Right ventricle myocardium inferior (tissue), 1 donor: Measurements from ENCODE around the gene STK32B. TPM values are rescaled to one million over a fixed set of nuclear protein-coding genes. Genes with fewer than 3 reads are reported as not detected.
"Not testable (repeated sequence)": the region's sequence is repeated elsewhere in the genome, so short reads cannot be mapped to it uniquely, and the experiment has no call there.

Experiments
- ATAC-seq: fragments of 200-7000 bp; cut with Tn5 transposase; one replicate; pipeline ENCODE4 v1.9.1; 2020; ENCODE audit warnings: mild to moderate bottlenecking, moderate library complexity
- DNase-seq: peaks from one replicate; pipeline ENCODE4 v3.0.0; 2021; ENCODE audit errors: missing footprints
- intact Hi-C: fragments of 100-400 bp; cut with DNase I; formaldehyde crosslinking; loops from one replicate; pipeline ENCODE4 v1.11.0; 2022
- total RNA-seq: library from RNA; stranded (reverse); fragmentation: NEBNext Ultra II Directional; extraction: Animal tissue kit (Norgen Biotek cat#: 25700); gene quantifications from one replicate; pipeline ENCODE4 v1.2.1, GENCODE V29; 2021
- donor health status: DM: no; HTN: yes; CAD: no; lungs with severe emphysema.

Gene STK32B
- total RNA-seq, 1 donor from 2014 or later, result 0.89 TPM

GRCh38 chr4:5266991-5267390 is 215.7 kb downstream of the STK32B start:
- intact Hi-C loops, result no loop called here
- DNase-seq (no peak), ATAC-seq (no peak)

GRCh38 chr4:5267408-5267807 is 216.1 kb downstream of the STK32B start:
- DNase-seq, result no peak
- ATAC-seq, result no peak
- intact Hi-C loops, result no loop called here

DNA sequence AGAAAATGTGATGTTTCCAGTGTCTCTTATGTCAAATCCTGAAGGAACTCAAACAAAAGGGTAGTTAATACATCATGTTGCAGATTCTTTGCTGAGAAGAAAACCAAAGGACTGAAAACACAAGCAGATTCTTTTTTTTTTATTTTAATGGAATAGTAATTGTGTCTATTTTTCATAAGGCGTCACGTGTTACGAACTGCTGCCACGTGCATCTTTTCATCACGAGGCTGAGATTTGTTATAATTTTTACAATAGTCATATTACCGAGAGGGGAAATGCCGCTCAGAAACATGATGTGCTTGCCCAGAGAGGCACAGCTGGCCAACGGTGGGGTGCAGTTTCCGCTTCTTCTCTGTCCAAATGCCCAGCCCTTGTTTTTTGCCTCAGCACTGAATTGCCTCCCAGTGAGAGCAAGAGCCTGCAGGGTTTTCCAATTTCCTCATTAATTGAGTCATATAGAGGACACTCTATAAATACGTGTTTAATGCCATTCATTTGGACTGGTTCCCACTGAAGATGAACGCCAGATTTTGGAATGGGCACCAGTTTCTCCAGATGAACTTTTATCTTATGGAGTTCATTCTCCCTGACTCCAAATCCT is 225.3 kb downstream of the STK32B start:
- no peak for ATAC-seq
- intact Hi-C loops, result no loop called here
- DNase-seq, result no peak

- ATAC-seq, result no peak
- DNase-seq, result no peak
- intact Hi-C loops, result no loop called here
Measured at GRCh38 chr4:5277079-5277478, 225.8 kb downstream of the STK32B start.

DNA sequence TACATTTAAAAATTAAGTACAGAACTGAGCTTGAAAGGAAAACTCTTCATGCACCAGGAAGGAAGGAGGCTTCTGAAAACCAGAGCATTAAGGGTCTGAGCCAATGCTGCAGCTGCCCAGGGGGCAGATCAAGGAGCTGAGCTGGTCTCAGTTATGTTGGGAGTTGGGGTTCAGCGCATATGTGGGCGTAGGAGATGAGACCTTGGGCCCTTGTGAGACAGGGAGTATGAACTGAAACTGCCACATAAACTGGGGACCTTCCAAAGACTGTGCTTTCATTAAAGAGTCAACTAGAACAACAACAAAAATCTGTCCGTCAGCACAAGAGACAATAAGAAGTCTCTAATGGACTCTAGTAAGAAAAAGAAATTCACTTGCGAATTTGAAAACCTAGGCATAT is 226.9 kb downstream of the STK32B start:
- no peak for ATAC-seq
- no peak for DNase-seq
- intact Hi-C loops, result no loop called here

GRCh38 chr4:5280069-5280468 is 228.8 kb downstream of the STK32B start:
- DNase-seq, intact Hi-C loops, ATAC-seq: not testable (repeated sequence)

GRCh38 chr4:5280828-5281227 is 229.5 kb downstream of the STK32B start:
- ATAC-seq (no peak), DNase-seq (no peak)
- intact Hi-C loops, result no loop called here

DNA sequence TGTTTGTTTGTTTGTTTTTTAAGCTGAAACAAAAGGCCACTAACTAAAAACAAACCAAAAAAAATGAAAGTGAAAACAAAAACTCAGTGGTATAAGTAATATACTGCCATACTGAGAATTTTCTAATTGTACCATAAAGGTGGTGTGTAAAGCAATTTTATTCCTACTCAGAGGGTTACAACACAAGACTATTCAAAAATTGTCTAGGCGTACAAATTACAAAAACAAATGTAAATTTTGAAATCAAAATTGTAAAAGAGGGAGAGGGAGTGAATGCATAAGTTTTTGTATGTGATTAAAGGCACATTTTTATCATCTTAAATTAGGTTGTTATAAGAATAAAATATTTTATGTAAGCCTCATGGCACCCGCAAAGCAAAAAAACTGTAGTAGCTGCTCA is 232.6 kb downstream of the STK32B start:
- ATAC-seq (no peak), DNase-seq (no peak)
- intact Hi-C loops, result no loop called here

GRCh38 chr4:5284517-5284916 is 233.2 kb downstream of the STK32B start:
- intact Hi-C loops, result no loop called here
- ATAC-seq (no peak), DNase-seq (no peak)

DNA sequence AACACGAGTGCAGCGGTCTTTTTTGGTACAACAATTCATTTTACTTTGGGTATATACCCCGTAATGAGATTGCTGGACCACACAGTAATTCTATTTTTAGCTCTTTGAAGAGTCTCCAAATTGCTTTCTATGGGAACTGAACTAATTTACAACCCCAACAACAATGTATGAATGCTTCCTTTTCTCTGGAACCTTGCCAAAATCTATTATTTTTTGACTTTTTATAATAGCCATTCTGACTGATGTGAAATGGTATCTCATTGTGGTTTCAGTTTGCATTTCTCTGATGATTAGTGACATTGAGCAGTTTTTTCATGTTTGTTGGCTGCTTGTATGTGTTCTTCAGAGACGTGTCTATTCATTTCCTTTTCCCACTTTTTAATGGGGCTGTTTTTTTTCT is 240.8 kb downstream of the STK32B start:
- ATAC-seq (no peak), DNase-seq (no peak)
- intact Hi-C loops, result no loop called here

DNA sequence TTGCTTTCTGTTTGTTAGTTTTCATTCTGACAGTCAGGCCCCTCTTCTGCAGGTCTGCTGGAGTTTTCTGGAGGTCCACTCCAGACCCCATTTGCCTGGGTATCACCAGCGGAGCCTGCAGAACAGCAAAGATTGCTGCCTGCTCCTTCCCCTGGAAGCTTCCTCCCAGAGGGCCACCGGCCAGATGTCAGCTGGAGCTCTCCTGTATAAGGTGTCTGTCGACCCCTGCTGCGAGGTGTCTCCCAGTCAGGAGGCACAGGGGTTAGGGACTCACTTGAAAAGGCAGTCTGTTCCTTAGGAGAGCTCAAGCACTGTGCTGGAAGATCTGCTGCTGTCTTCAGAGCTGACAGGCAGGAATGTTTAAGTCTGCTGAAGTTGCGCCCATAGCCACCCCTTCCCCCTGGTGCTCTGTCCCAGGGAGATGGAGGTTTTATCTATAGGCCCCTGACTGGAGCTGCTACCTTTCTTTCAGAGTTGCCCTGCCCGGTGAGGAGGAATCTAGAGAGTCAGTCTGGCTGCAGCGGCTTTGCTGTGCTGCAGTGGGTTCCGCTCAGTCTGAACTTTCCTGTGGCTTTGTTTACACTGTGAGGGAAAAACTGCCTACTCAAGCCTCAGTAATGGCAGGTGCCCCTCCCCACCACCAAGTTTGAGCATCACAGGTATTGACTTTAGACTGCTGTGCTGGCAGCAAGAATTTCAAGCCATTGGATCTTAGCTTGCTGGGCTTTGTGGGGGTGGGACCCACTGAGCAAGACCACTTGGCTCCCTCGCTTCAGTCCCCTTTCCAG is 246.9 kb downstream of the STK32B start:
- ATAC-seq, DNase-seq, intact Hi-C loops: not testable (repeated sequence)

DNA sequence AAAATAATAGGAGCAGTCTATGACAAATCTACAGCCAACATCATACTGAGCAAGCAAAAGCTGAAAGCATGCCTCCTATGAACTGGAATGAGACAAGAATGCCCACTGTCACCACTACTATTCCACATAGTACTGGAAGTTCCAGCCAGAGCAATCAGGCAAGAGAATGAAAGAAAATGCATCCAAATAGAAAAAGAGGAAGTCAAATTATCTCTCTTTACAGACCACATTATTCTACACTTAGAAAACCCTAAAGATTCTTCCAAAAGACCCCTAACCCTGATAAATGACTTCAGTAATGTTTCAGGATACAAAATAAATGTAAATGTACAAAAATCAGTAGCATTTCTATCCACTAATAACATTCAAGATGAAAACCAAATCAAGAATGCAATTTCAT is 249.0 kb downstream of the STK32B start:
- intact Hi-C loops, result no loop called here
- DNase-seq (no peak), ATAC-seq (no peak)

GRCh38 chr4:5307928-5308327 is 256.6 kb downstream of the STK32B start:
- intact Hi-C loops, result no loop called here
- no peak for ATAC-seq
- no peak for DNase-seq

- ATAC-seq (no peak), DNase-seq (no peak)
- intact Hi-C loops, result no loop called here
Measured at GRCh38 chr4:5322321-5322720, 271.0 kb downstream of the STK32B start.

DNA sequence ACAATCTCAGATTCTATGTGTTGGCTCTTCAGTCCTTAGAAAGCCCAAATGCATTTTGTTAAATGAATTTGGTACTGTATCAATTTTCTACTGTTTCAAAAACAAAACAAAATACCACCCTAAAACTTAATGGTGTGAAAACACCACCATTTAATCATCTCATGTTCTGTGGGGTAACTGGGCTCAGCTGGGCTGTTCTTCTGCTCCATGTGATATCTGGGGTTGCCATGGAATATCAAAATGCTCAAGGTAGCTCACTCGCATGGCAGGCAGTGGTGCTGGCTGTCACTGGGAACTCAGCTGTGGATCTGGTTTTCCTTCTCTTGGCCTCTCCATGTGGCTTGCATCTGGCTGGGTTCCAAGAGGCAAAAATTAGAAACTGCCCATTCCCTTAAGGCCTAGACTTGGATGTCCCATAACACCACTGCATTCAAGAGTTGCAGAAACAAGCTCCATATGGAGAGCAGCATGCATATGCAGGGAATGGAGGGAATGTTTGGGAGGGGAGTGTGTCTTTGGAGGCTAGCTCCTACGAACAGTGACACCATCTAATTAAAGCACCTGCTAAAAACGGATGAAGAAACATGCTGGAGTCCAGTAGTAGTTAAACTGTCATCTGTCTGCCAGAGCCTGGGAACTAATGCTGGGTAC is 279.2 kb downstream of the STK32B start:
- no peak for DNase-seq
- no peak for ATAC-seq

DNA sequence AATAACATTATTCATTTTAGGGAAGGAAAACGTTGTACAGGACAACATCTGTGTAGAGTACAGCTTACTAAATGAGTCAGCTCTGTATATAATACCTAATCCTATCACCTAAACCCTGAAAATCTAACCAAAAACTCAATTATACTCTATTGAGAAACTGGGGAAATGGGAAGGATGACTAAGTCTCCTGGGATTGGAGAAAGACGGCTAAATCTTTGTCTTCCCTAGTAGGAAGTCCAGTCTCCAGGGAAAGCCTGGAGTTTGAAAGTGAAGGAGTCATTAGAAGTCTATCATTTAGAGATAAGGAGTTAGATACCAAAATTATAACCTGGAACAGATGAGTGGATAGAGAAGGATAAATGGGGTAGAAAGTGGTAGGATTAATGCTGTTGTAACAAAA is 286.5 kb downstream of the STK32B start:
- intact Hi-C loops, result no loop called here
- no peak for DNase-seq
- ATAC-seq, result no peak

More for the DNA sequence above, 279.2 kb downstream of the STK32B start:
- intact Hi-C loops, result no loop called here

- intact Hi-C loops, result no loop called here
Measured at GRCh38 chr4:5338531-5338930, 287.3 kb downstream of the STK32B start.

GRCh38 chr4:5340991-5341451 is 289.7 kb downstream of the STK32B start:
- DNase-seq, result no peak
- ATAC-seq, result no peak
- intact Hi-C loops, result no loop called here

More at GRCh38 chr4:5338531-5338930, 287.3 kb downstream of the STK32B start:
- no peak for DNase-seq
- ATAC-seq, result no peak

DNA sequence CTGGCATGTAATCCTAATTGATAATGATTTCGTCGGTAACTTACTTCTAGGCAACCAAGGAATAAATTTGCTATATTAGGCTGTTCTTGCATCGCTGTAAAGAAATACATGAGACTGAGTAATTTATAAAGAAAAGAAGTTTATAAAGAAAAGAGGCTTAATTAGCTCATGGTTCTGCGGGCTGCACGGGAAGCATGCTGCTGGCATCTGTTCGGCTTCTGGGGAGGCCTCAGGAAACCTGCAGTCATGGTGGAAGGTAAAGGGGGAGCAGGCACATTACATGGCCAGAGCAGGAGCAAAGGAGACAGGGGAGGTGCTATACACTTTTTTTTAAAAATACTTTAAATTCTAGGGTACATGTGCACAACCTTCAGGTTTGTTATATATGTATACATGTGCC is 290.2 kb downstream of the STK32B start:
- ATAC-seq, result no peak
- intact Hi-C loops, result no loop called here
- DNase-seq, result no peak

DNA sequence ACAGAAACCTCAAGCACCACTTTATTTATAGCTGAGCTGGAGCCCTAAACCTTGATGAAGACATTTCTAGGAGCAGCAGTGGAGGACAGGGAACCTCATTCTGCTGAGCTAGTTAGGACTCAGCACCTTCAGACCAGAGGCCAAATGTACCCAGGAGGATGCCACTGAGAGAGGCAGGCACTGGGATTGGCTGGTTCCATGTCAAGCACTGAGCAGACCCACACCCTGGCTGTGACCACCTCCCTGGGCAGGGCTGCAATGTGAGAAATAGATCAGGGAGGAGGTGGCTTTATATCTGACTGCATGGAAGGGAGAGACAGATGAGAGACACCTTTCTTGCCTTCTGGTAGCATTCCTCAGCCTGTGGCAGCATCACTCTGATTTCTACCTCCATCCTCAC is 304.6 kb downstream of the STK32B start:
- DNase-seq (no peak), ATAC-seq (no peak)
- intact Hi-C loops, result no loop called here
